ENCODE measurements around the gene CHAF1B. TPM values are rescaled to one million over a fixed set of nuclear protein-coding genes. Genes with fewer than 3 reads are reported as not detected.

Gene CHAF1B
- polyA plus RNA-seq, 3 donors, result 0.24 TPM; not detected in 2

DNA sequence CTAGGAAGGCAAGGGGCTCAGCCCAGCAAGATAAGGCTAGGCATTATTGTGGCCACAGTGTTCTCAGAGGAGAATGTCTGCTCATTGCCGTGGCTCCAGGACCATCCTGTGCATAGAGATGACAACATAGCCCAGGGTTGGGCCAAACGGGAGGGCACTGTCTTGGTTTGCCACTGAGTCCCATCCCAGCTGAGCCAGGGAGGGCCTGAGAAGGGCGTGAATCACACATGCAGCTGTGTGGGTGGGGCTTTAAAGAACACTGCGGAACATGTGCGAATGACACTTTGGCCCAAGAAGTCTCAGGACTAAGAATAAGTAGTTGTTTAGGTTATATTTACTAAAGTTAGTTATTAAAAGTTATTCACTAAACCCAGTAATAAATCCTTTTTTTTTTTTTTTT is 18.5 kb downstream of the CHAF1B start:
- no peaks in the 10 kb centered on the region for H4K20me1 ChIP-seq (ENCODE audit: insufficient read depth, low read length)
- H3K36me3 Mint-ChIP-seq, result peaks cover 28 to 41% of the 10 kb centered on the region in 2 donors
- peaks cover 6 to 30% of the 10 kb centered on the region in 2 donors for H3K36me3 ChIP-seq (replicated peaks in 1 of 2; ENCODE audit: control insufficient read depth in 1 of 2, insufficient read depth in 2 of 2, low read length in 2 of 2)
- no peaks in the 10 kb centered on the region for H3K27me3 ChIP-seq (ENCODE audit: control insufficient read depth in 2 of 2, insufficient read depth in 2 of 2, low read length in 2 of 2)
- H3K9ac ChIP-seq (ENCODE audit: insufficient read depth, low read length, poor library complexity, severe bottlenecking), result no peak overlapping the region
- intact Hi-C loops (cut with micrococcal nuclease), result no loop called here
- no peaks in the 10 kb centered on the region for H3K4me1 ChIP-seq (ENCODE audit: control insufficient read depth in 1 of 2, insufficient read depth in 2 of 2, low read length in 2 of 2)
- no peaks in the 10 kb centered on the region for H3K79me2 ChIP-seq (ENCODE audit: insufficient read depth, low read length)
- H3K9me3 Mint-ChIP-seq, result no peaks in the 10 kb centered on the region
- no peak overlapping the region for H3K4me2 ChIP-seq (replicated peaks; ENCODE audit: extremely low read depth, low read length, poor library complexity, severe bottlenecking)
- 94% methylated on average over 2 of the region's 5 CpGs for WGBS (ENCODE audit: insufficient coverage)
- H3K4me1 Mint-ChIP-seq, result no peaks in the 10 kb centered on the region
- no peak overlapping the region for H3K4me3 Mint-ChIP-seq
- H3K27me3 Mint-ChIP-seq (ENCODE audit: low read depth in 3 of 3), result no peaks in the 10 kb centered on the region
- H3K9me3 ChIP-seq (replicated peaks in 1 of 2; ENCODE audit: control insufficient read depth in 1 of 2, insufficient read depth in 1 of 2, low read length in 2 of 2), result no peaks in the 10 kb centered on the region
- H3K4me3 ChIP-seq (replicated peaks in 1 of 3; ENCODE audit: low read depth in 2 of 3, low read length in 3 of 3), result no peak overlapping the region
- H2AFZ ChIP-seq (ENCODE audit: insufficient read depth, low read depth, low read length, poor library complexity, severe bottlenecking), result no peak overlapping the region
- DNase-seq, result no peak
- TF ChIP-seq, protein P1, sequence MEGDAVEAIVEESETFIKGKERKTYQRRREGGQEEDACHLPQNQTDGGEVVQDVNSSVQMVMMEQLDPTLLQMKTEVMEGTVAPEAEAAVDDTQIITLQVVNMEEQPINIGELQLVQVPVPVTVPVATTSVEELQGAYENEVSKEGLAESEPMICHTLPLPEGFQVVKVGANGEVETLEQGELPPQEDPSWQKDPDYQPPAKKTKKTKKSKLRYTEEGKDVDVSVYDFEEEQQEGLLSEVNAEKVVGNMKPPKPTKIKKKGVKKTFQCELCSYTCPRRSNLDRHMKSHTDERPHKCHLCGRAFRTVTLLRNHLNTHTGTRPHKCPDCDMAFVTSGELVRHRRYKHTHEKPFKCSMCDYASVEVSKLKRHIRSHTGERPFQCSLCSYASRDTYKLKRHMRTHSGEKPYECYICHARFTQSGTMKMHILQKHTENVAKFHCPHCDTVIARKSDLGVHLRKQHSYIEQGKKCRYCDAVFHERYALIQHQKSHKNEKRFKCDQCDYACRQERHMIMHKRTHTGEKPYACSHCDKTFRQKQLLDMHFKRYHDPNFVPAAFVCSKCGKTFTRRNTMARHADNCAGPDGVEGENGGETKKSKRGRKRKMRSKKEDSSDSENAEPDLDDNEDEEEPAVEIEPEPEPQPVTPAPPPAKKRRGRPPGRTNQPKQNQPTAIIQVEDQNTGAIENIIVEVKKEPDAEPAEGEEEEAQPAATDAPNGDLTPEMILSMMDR (IDR thresholded peaks at IDR 0.05), result no peak
- no peak overlapping the region for H3K27ac ChIP-seq (ENCODE audit: low read depth in 1 of 2, low read length in 2 of 2)
- H3K27ac Mint-ChIP-seq, result no peak overlapping the region

DNA sequence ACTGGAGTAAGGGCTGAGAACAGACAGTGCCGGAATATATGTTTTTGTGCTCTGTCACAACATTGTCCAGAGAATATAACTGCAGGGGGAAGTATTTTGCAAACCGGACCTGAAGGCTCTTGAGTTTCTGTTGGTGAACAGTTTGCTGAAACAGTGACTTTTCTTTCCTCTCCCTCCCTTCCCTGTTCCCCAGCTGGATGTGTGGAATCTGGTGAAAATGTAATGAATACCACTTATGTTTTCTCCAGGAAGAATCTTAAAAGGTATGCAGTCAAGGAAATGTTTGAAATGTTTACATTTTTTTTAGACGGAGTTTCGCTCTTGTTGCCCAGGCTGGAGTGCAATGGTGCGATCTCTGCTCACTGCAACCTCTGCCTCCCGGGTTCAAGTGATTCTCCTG is 23.4 kb downstream of the CHAF1B start:
- Histone ChIP-seq H4K20me1 (ENCODE audit: insufficient read depth, low read length) (no peaks in the 10 kb centered on the region), H3K27ac (ENCODE audit: low read depth in 1 of 2, low read length in 2 of 2) (no peak overlapping the region), H3K9ac (ENCODE audit: insufficient read depth, low read length, poor library complexity, severe bottlenecking) (no peak overlapping the region), H3K4me2 (replicated peaks; ENCODE audit: extremely low read depth, low read length, poor library complexity, severe bottlenecking) (no peak overlapping the region), H3K27me3 (ENCODE audit: control insufficient read depth in 2 of 2, insufficient read depth in 2 of 2, low read length in 2 of 2) (no peaks in the 10 kb centered on the region), H3K4me1 (ENCODE audit: control insufficient read depth in 1 of 2, insufficient read depth in 2 of 2, low read length in 2 of 2) (no peaks in the 10 kb centered on the region), H3K4me3 (replicated peaks in 1 of 3; ENCODE audit: low read depth in 2 of 3, low read length in 3 of 3) (no peak overlapping the region), H2AFZ (ENCODE audit: insufficient read depth, low read depth, low read length, poor library complexity, severe bottlenecking) (no peak overlapping the region), H3K79me2 (ENCODE audit: insufficient read depth, low read length) (no peaks in the 10 kb centered on the region), H3K36me3 (replicated peaks in 1 of 2; ENCODE audit: control insufficient read depth in 1 of 2, insufficient read depth in 2 of 2, low read length in 2 of 2) (peaks cover 5 to 36% of the 10 kb centered on the region in 2 donors), H3K9me3 (replicated peaks in 1 of 2; ENCODE audit: control insufficient read depth in 1 of 2, insufficient read depth in 1 of 2, low read length in 2 of 2) (no peaks in the 10 kb centered on the region)
- H3K4me3 Mint-ChIP-seq, result no peak overlapping the region
- DNase-seq, result no peak
- peaks cover 0 to 4% (median 0%) of the 10 kb centered on the region in 3 donors for H3K27me3 Mint-ChIP-seq (ENCODE audit: low read depth in 3 of 3)
- WGBS (ENCODE audit: insufficient coverage), result 98% methylated on average over 5 of the region's 6 CpGs
- H3K36me3 Mint-ChIP-seq, result peaks cover 33 to 49% of the 10 kb centered on the region in 2 donors
- intact Hi-C loops (cut with micrococcal nuclease), result no loop called here
- TF ChIP-seq, protein P1 (IDR thresholded peaks at IDR 0.05), result no peak
- peak overlapping the region in 1 of 7 donors; percentile 59 for H3K27ac Mint-ChIP-seq
- H3K4me1 Mint-ChIP-seq, result no peaks in the 10 kb centered on the region
- H3K9me3 Mint-ChIP-seq, result peaks cover 0 to 2% (median 0%) of the 10 kb centered on the region in 7 donors

Data from CD14-positive monocyte (primary cell).